ENCODE data around the gene CXCL5.

Gene CXCL5

GRCh38 chr4:73947239-73947985 is 51.1 kb downstream of the CXCL5 start:
- TF ChIP-seq CTCF (IDR thresholded peaks at IDR 0.05) = no peak

GRCh38 chr4:73945674-73946449 is 52.6 kb downstream of the CXCL5 start:
- TF ChIP-seq CTCF (IDR thresholded peaks at IDR 0.05) = no peak
